K562 (cell line): Measurements from ENCODE around the gene CCDC200. TPM values are rescaled to one million over a fixed set of nuclear protein-coding genes. Genes with fewer than 3 reads are reported as not detected.

ENCODE experiments used
- ATAC-seq: fragments of 200-7000 bp; cut with Tn5 transposase; 3 replicates; pipeline ENCODE4 v1.9.1; 2020; ENCODE audit warnings: moderate library complexity
- BruUV-seq: library from RNA; stranded (reverse); fragments of 400-500 nt; replicated peaks from 2 replicates; lab custom pipeline; 2021; lab: Mats Ljungman, UMichigan
- CTCF ChIA-PET: fragments of 300-600 bp; formaldehyde crosslinking; extraction: SDS; loops from one replicate; lab custom pipeline; 2021; ENCODE audit warnings: low intra/inter-chr PET ratio; lab: Yijun Ruan, JAX
- POLR2A ChIA-PET: fragments of 300-600, 350-650 bp; sonication (Branson Sonifier 250); formaldehyde crosslinking; extraction: SDS; loops from one replicate; lab custom pipeline; 2021; ENCODE audit warnings: antibody characterized with exemption, inconsistent platforms; lab: Yijun Ruan, JAX
- DNase-seq, 4 experiments: peaks; one replicate each; pipeline versions ENCODE4 v3.0.0 to v3.0.0-alpha.2; 2011 to 2018; ENCODE audit warnings: low spot score in 3 of 4, mixed read lengths in 3 of 4; ENCODE audit errors: extremely low read depth in 1 of 4
- FAIRE-seq: peaks from 2 replicates; lab custom pipeline; 2011; peaks lifted over from hg19 to GRCh38; lab: Jason Lieb, UNC
- H2AFZ ChIP-seq: 2 replicates; pipeline ENCODE4 v1.6.0; 2011; ENCODE audit warnings: low read depth, low read length, control low read depth, inconsistent platforms
- H3K27ac ChIP-seq: fragments of 200-600 bp; 3 replicates; pipeline ENCODE4 v1.8.0; 2011; ENCODE audit warnings: low read depth, mild to moderate bottlenecking, control low read depth, inconsistent platforms, low read length, moderate library complexity, mixed read lengths; ENCODE audit errors: extremely low read depth
- H3K27me3 ChIP-seq, 2 experiments: fragments of 300-600 bp in 1 of 2; 2 replicates in 1 of 2; 3 replicates in 1 of 2; pipeline versions ENCODE4 v1.6.0 to v1.8.0; 2011; ENCODE audit warnings: inconsistent platforms in 2 of 2, low read length in 2 of 2, mild to moderate bottlenecking in 1 of 2, mixed read lengths in 1 of 2, moderate library complexity in 1 of 2; ENCODE audit not compliant: control insufficient read depth in 2 of 2, insufficient read depth in 2 of 2
- H3K36me3 ChIP-seq: fragments of 300-600 bp; 3 replicates; pipeline ENCODE4 v1.8.0; 2011; ENCODE audit warnings: mild to moderate bottlenecking, low read length, inconsistent platforms; ENCODE audit not compliant: control insufficient read depth, insufficient read depth
- H3K4me1 ChIP-seq, 2 experiments: fragments of 200-600 bp in 1 of 2; replicated peaks in 1 of 2; 2 replicates in 1 of 2; 3 replicates in 1 of 2; pipeline versions ENCODE4 v1.5.1 to v1.8.0; 2011; ENCODE audit warnings: inconsistent platforms in 2 of 2, low read length in 2 of 2, mild to moderate bottlenecking in 1 of 2, mixed read lengths in 1 of 2, moderate library complexity in 1 of 2; ENCODE audit not compliant: control insufficient read depth in 2 of 2, insufficient read depth in 2 of 2
- H3K4me2 ChIP-seq: 2 replicates; pipeline ENCODE4 v1.6.1; 2011; ENCODE audit warnings: low read length, control low read depth, inconsistent platforms, mixed read lengths; ENCODE audit not compliant: insufficient read depth
- H3K4me3 ChIP-seq: fragments of 200-600 bp; sonication (generic), shearing (Covaris generic); 2 replicates; pipeline ENCODE4 v1.5.1; 2016; ENCODE audit warnings: control low read depth, inconsistent platforms
- H3K79me2 ChIP-seq: fragments of 200-600 bp; 3 replicates; pipeline ENCODE4 v1.8.0; 2011; ENCODE audit warnings: low read length, inconsistent platforms; ENCODE audit not compliant: control insufficient read depth, insufficient read depth
- H3K9ac ChIP-seq, 2 experiments: 2 replicates each; pipeline versions ENCODE4 v1.6.0 to v1.6.1; 2011; ENCODE audit warnings: low read depth in 2 of 2, low read length in 2 of 2, control low read depth in 1 of 2, inconsistent platforms in 1 of 2, mild to moderate bottlenecking in 1 of 2, mixed read lengths in 1 of 2; ENCODE audit not compliant: insufficient read depth in 1 of 2
- H3K9me1 ChIP-seq: one replicate; pipeline ENCODE4 v1.6.0; 2011; ENCODE audit warnings: inconsistent platforms, mild to moderate bottlenecking, low read length, moderate library complexity; ENCODE audit not compliant: control insufficient read depth, insufficient read depth
- H3K9me3 ChIP-seq: replicated peaks from 2 replicates; pipeline ENCODE4 v1.5.1; 2011; ENCODE audit warnings: low read depth, low read length, inconsistent platforms; ENCODE audit not compliant: control insufficient read depth, insufficient read depth
- H4K20me1 ChIP-seq: replicated peaks from 2 replicates; pipeline ENCODE4 v1.6.1; 2011; ENCODE audit warnings: low read length, inconsistent platforms, mixed read lengths; ENCODE audit not compliant: control insufficient read depth, insufficient read depth
- CEBPB ChIP-seq: fragments of 450-650 bp; IDR thresholded peaks from 2 replicates; pipeline ENCODE4 v1.6.1; 2016; ENCODE audit warnings: missing genetic modification characterization, missing compliant biosample characterization
- CEBPG ChIP-seq, 3 experiments: fragments of 200-800 bp in 1 of 3; sonication (Bioruptor generic) in 1 of 3; sonication (generic) in 1 of 3; formaldehyde crosslinking in 1 of 3; IDR thresholded peaks in 2 of 3; conservative IDR thresholded peaks in 1 of 3; 2 replicates each; pipeline versions ENCODE4 v1.6.1 to v1.8.0; 2016 to 2022; ENCODE audit warnings: missing compliant biosample characterization in 2 of 3, missing genetic modification characterization in 2 of 3, mild to moderate bottlenecking in 1 of 3, missing genetic modification reagents in 1 of 3
- HIVEP1 ChIP-seq: fragments of 250-450 bp; sonication (Bioruptor Pico); IDR thresholded peaks from 2 replicates; pipeline ENCODE4 v1.4.0; 2020; ENCODE audit warnings: mild to moderate bottlenecking
- ZNF830 ChIP-seq: fragments of 250-450 bp; sonication (Bioruptor Pico); IDR thresholded peaks from 2 replicates; pipeline ENCODE4 v1.5.0; 2021; ENCODE audit warnings: mild to moderate bottlenecking
- WGBS: fragments of 100-300 bp; shearing (Covaris generic); methylation state at CpG from one replicate; pipeline ENCODE4 v1.1.6; 2016; ENCODE audit warnings: low coverage, mixed read lengths; ENCODE audit not compliant: insufficient coverage; ENCODE audit errors: missing lambda C conversion rate; 5-methylcytosine and 5-hydroxymethylcytosine counted together
- in situ Hi-C: fragments of 300-500 bp; cut with MboI; formaldehyde crosslinking; loops from 4 replicates; pipeline ENCODE4 v1.15.0; 2018; ENCODE audit warnings: inconsistent platforms, mixed read lengths
- intact Hi-C: fragments of 100-400 bp; cut with micrococcal nuclease; formaldehyde crosslinking; loops from 2 replicates; pipeline ENCODE4 v1.14.2; 2022
- polyA plus RNA-seq, 8 experiments: library from polyadenylated mRNA; depleted of rRNA in 4 of 8; stranded (reverse) in 5 of 8; unstranded in 3 of 8; fragments of >200 nt; fragmentation: Nextera tagmentation in 2 of 8; fragmentation: Illumina TruSeq in 1 of 8; extraction: Ambion mirVana in 2 of 8; extraction: Trizol in 1 of 8; gene quantifications; 2 replicates each; pipeline versions ENCODE4 v1.2.1 to v1.2.3, GENCODE V29; 2011 to 2014; ENCODE audit warnings: inconsistent platforms in 1 of 8, missing spikeins in 1 of 8
- total RNA-seq, 7 experiments: library from RNA; depleted of rRNA in 6 of 7; stranded (reverse); fragments of >200 nt in 6 of 7; fragmentation: Illumina TruSeq in 2 of 7; extraction: Trizol in 2 of 7; gene quantifications; 2 replicates each; pipeline versions ENCODE4 v1.2.1 to v1.2.3, GENCODE V29; 2011 to 2021; ENCODE audit warnings: low replicate concordance in 1 of 7
- TF ChIP-seq, protein P1 (sequence below), 2 experiments: fragments of 450-650 bp in 1 of 2; sonication (generic) in 1 of 2; formaldehyde crosslinking in 1 of 2; IDR thresholded peaks; 2 replicates each; pipeline versions ENCODE4 v1.7.1 to v1.9.0; 2016 to 2022; ENCODE audit warnings: inconsistent platforms in 1 of 2, mild to moderate bottlenecking in 1 of 2, missing genetic modification reagents in 1 of 2

The CCDC200 gene
- total and polyA plus RNA-seq, 9 of the 15 experiments (the other 6 are each of a cell fraction or from before 2014, with no cell fraction given): 0.14 TPM; not detected in 8

GRCh38 chr17:43211123-43211479 is 17.3 kb downstream of the CCDC200 start:
- H2AFZ ChIP-seq: no peak overlapping the region
- no peak overlapping the region for H3K9ac ChIP-seq
- ChIA-PET POLR2A (interaction anchor here (0.5 to 4.3 kb wide), 3 partner anchors 12 to 542 kb away, joined by 3 to 23 read pairs (median 4); no protein-coding TSS in a partner anchor), CTCF (no interaction called here)
- no peak for DNase-seq
- peaks cover 3 to 9% of the 10 kb centered on the region in 2 experiments; a peak in 2 of 5 replicates for H3K4me1 ChIP-seq
- TF ChIP-seq HIVEP1 (no peak), ZNF830 (CRISPR knock-in tag) (no peak)
- H3K79me2 ChIP-seq: no peaks in the 10 kb centered on the region
- H3K27ac ChIP-seq: no peak overlapping the region
- peaks cover 16% of the 10 kb centered on the region; the same call in 2 of the 3 replicates for H3K36me3 ChIP-seq
- H3K9me3 ChIP-seq: no peaks in the 10 kb centered on the region
- H3K27me3 ChIP-seq: no peaks in the 10 kb centered on the region
- BruUV-seq: TSS peak; percentile 52
- H4K20me1 ChIP-seq: no peaks in the 10 kb centered on the region
- no peak overlapping the region for H3K4me3 ChIP-seq
- FAIRE-seq: no peak
- no peak overlapping the region for H3K4me2 ChIP-seq
- intact Hi-C loops (no loop called here), in situ Hi-C loops (no loop called here)
- ATAC-seq: no peak
- WGBS: 24% methylated on average over 2 of the region's 2 CpGs
- no peaks in the 10 kb centered on the region for H3K9me1 ChIP-seq

GRCh38 chr17:43210576-43210975 is 17.8 kb downstream of the CCDC200 start:
- intact Hi-C loops: no loop called here
- no peak for FAIRE-seq
- Histone ChIP-seq H3K27me3 (no peaks in the 10 kb centered on the region), H3K4me3 (no peak overlapping the region), H3K9me1 (no peaks in the 10 kb centered on the region), H2AFZ (no peak overlapping the region), H4K20me1 (no peaks in the 10 kb centered on the region), H3K36me3 (peaks cover 16% of the 10 kb centered on the region; the same call in 2 of the 3 replicates), H3K79me2 (no peaks in the 10 kb centered on the region), H3K4me1 (peaks cover 1 to 7% of the 10 kb centered on the region in 2 experiments; a peak in 2 of 5 replicates), H3K27ac (no peak overlapping the region), H3K4me2 (no peak overlapping the region), H3K9ac (no peak overlapping the region), H3K9me3 (no peaks in the 10 kb centered on the region)
- no peak for ATAC-seq
- no peak for DNase-seq
- POLR2A ChIA-PET: no interaction called here
- CTCF ChIA-PET: no interaction called here
- in situ Hi-C loops: no loop called here
- 73% methylated on average over 3 of the region's 3 CpGs for WGBS
- TF ChIP-seq CEBPB: peak; percentile 76
- TF ChIP-seq CEBPG (CRISPR knock-in tag; IDR thresholded peaks at IDR 0.05): no peak
- peak; percentile 24 to 68; a peak in 3 of 4 replicates for TF ChIP-seq CEBPG (tag; conservative IDR thresholded peaks at IDR 0.05 in 1 of 2, IDR thresholded peaks at IDR 0.05 in 1 of 2)
- TF ChIP-seq, protein P1, sequence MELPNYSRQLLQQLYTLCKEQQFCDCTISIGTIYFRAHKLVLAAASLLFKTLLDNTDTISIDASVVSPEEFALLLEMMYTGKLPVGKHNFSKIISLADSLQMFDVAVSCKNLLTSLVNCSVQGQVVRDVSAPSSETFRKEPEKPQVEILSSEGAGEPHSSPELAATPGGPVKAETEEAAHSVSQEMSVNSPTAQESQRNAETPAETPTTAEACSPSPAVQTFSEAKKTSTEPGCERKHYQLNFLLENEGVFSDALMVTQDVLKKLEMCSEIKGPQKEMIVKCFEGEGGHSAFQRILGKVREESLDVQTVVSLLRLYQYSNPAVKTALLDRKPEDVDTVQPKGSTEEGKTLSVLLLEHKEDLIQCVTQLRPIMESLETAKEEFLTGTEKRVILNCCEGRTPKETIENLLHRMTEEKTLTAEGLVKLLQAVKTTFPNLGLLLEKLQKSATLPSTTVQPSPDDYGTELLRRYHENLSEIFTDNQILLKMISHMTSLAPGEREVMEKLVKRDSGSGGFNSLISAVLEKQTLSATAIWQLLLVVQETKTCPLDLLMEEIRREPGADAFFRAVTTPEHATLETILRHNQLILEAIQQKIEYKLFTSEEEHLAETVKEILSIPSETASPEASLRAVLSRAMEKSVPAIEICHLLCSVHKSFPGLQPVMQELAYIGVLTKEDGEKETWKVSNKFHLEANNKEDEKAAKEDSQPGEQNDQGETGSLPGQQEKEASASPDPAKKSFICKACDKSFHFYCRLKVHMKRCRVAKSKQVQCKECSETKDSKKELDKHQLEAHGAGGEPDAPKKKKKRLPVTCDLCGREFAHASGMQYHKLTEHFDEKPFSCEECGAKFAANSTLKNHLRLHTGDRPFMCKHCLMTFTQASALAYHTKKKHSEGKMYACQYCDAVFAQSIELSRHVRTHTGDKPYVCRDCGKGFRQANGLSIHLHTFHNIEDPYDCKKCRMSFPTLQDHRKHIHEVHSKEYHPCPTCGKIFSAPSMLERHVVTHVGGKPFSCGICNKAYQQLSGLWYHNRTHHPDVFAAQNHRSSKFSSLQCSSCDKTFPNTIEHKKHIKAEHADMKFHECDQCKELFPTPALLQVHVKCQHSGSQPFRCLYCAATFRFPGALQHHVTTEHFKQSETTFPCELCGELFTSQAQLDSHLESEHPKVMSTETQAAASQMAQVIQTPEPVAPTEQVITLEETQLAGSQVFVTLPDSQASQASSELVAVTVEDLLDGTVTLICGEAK (IDR thresholded peaks at IDR 0.05): no peak
- TF ChIP-seq, protein P1 (CRISPR knock-in tag; IDR thresholded peaks at IDR 0.05): no peak
- no TSS peak for BruUV-seq
